Measurements from ENCODE around the gene DNAJC30. TPM values are rescaled to one million over a fixed set of nuclear protein-coding genes. Genes with fewer than 3 reads are reported as not detected.
"Not testable (repeated sequence)": the region's sequence is repeated elsewhere in the genome, so short reads cannot be mapped to it uniquely, and the experiment has no call there.

Gene DNAJC30
- 11.7 TPM for total RNA-seq
- long read RNA-seq, transcript DNAJC30-201 (1 exons, 2,485 nt): major isoform, 43 of 43 reads
- long read RNA-seq, partial matches to known transcripts: 0 of 43 reads
- long read RNA-seq, other reads (novel, unspliced or antisense): 0 of 43 reads

GRCh38 chr7:73683056-73683787 lies at the start of gene DNAJC30, which contains the start of gene BUD23:
DNAJC30 (minus strand) TSS chr7:73683453; CDS start chr7:73683423, 30 bp downstream.
BUD23 (plus strand) TSS chr7:73683597; CDS start chr7:73683626, 29 bp downstream.
- DNase-seq (ENCODE audit: low spot score): peak; percentile 98

GRCh38 chr7:73732397-73732796 lies 49.1 kb upstream of the DNAJC30 start:
- no peak for DNase-seq (ENCODE audit: low spot score)

GRCh38 chr7:73730485-73730884 lies 47.2 kb upstream of the DNAJC30 start:
- no peak for DNase-seq (ENCODE audit: low spot score)

- DNase-seq (ENCODE audit: low spot score): no peak
Measured at GRCh38 chr7:73728551-73728950, 45.3 kb upstream of the DNAJC30 start.

- DNase-seq (ENCODE audit: low spot score): no peak
Measured at GRCh38 chr7:73727952-73728351, 44.7 kb upstream of the DNAJC30 start.

GRCh38 chr7:73726083-73726466 lies 42.8 kb upstream of the DNAJC30 start:
- DNase-seq (ENCODE audit: low spot score): no peak

- no peak for DNase-seq (ENCODE audit: low spot score)
Measured at GRCh38 chr7:73723813-73724212, 40.6 kb upstream of the DNAJC30 start.

- no peak for DNase-seq (ENCODE audit: low spot score)
Measured at GRCh38 chr7:73722785-73723184, 39.5 kb upstream of the DNAJC30 start.

- DNase-seq (ENCODE audit: low spot score): not testable (repeated sequence)
Measured at GRCh38 chr7:73722182-73722581, 38.9 kb upstream of the DNAJC30 start.

- no peak for DNase-seq (ENCODE audit: low spot score)
Measured at GRCh38 chr7:73721377-73721817, 38.1 kb upstream of the DNAJC30 start.

GRCh38 chr7:73720443-73720842 lies 37.2 kb upstream of the DNAJC30 start:
- DNase-seq (ENCODE audit: low spot score): not testable (repeated sequence)

- no peak for DNase-seq (ENCODE audit: low spot score)
Measured at GRCh38 chr7:73719806-73720169, 36.5 kb upstream of the DNAJC30 start.

- DNase-seq (ENCODE audit: low spot score): no peak
Measured at GRCh38 chr7:73718905-73719805, 35.9 kb upstream of the DNAJC30 start, which contains the start of gene STX1A. STX1A (minus strand) TSS chr7:73719669; CDS start chr7:73719631, 38 bp downstream.

GRCh38 chr7:73718438-73718881 lies 35.2 kb upstream of the DNAJC30 start:
- no peak for DNase-seq (ENCODE audit: low spot score)

- no peak for DNase-seq (ENCODE audit: low spot score)
Measured at GRCh38 chr7:73717991-73718405, 34.7 kb upstream of the DNAJC30 start.

GRCh38 chr7:73717025-73717807 lies 34.0 kb upstream of the DNAJC30 start:
- DNase-seq (ENCODE audit: low spot score): no peak

GRCh38 chr7:73716318-73716890 lies 33.2 kb upstream of the DNAJC30 start:
- no peak for DNase-seq (ENCODE audit: low spot score)

- no peak for DNase-seq (ENCODE audit: low spot score)
Measured at GRCh38 chr7:73715648-73716317, 32.5 kb upstream of the DNAJC30 start.

GRCh38 chr7:73713319-73713718 lies 30.1 kb upstream of the DNAJC30 start:
- not testable (repeated sequence) for DNase-seq (ENCODE audit: low spot score)

- DNase-seq (ENCODE audit: low spot score): no peak
Measured at GRCh38 chr7:73712773-73713172, 29.5 kb upstream of the DNAJC30 start.

Data from mesenteric fat pad (tissue), 1 donor.